Tibial nerve (tissue), 4 donors: Measurements from ENCODE around the gene SCCPDH. TPM values are rescaled to one million over a fixed set of nuclear protein-coding genes. Genes with fewer than 3 reads are reported as not detected.

Experiments used
- DNase-seq, 2 donors: peaks; one replicate each; pipeline ENCODE4 v3.0.0-alpha.2; 2019; ENCODE audit warnings: low spot score in 2 of 2
- H3K27ac ChIP-seq, 4 donors: fragments of 200-600 bp; sonication (generic) in 3 of 4; one replicate each; pipeline ENCODE4 v1.5.1; 2017 to 2019; ENCODE audit warnings: mild to moderate bottlenecking in 1 of 4
- H3K27me3 ChIP-seq, 2 donors: fragments of 200-600 bp; sonication (generic) in 1 of 2; one replicate each; pipeline versions ENCODE4 v1.5.1 to v1.6.0; 2017 to 2019
- H3K36me3 ChIP-seq, 3 donors: fragments of 200-600 bp; sonication (generic); one replicate each; pipeline ENCODE4 v1.5.1; 2018 to 2019
- H3K4me1 ChIP-seq, 4 donors: fragments of 200-600 bp; sonication (generic) in 3 of 4; one replicate each; pipeline ENCODE4 v1.5.1; 2017 to 2019
- H3K4me3 ChIP-seq, 4 donors: fragments of 200-600 bp; sonication (generic) in 3 of 4; one replicate each; pipeline ENCODE4 v1.5.1; 2017 to 2019; ENCODE audit warnings: mild to moderate bottlenecking in 1 of 4, moderate library complexity in 1 of 4
- H3K9me3 ChIP-seq, 4 donors: fragments of 200-600 bp; sonication (generic) in 3 of 4; one replicate each; pipeline ENCODE4 v1.5.1; 2017 to 2019
- CTCF ChIP-seq, 5 experiments: fragments of 200-600 bp in 3 of 5; fragments of 450-650 bp in 2 of 5; sonication (generic) in 3 of 5; IDR thresholded peaks; one replicate each; pipeline ENCODE4 v1.5.1; 2016 to 2019; ENCODE audit warnings: antibody characterized with exemption in 5 of 5, mild to moderate bottlenecking in 3 of 5, moderate library complexity in 2 of 5
- EP300 ChIP-seq, 2 donors: sonication (generic); formaldehyde crosslinking; IDR thresholded peaks; one replicate each; pipeline ENCODE4 v1.6.1; 2017; ENCODE audit warnings: antibody characterized with exemption in 2 of 2, mild to moderate bottlenecking in 1 of 2
- POLR2A ChIP-seq, 2 donors: fragments of 450-650 bp; IDR thresholded peaks; one replicate each; pipeline ENCODE4 v1.6.1; 2017; ENCODE audit warnings: antibody characterized with exemption in 2 of 2, mild to moderate bottlenecking in 2 of 2, moderate library complexity in 2 of 2
- WGBS, 2 donors: methylation state at CpG; one replicate each; pipeline ENCODE4 v1.1.5; 2018; 5-methylcytosine and 5-hydroxymethylcytosine counted together
- total RNA-seq, 4 donors: library from RNA; depleted of rRNA; stranded (reverse); fragments of >200 nt; gene quantifications; one replicate each; pipeline ENCODE4 v1.1.0, GENCODE V29; 2016

The SCCPDH gene
- total RNA-seq, 4 donors from 2014 or later: 61.2 to 109 (median 74.6) TPM

- WGBS, 2 donors: 74 to 86% methylated on average over 8 of the region's 8 CpGs
- H3K27ac ChIP-seq: no peak overlapping the region
- TF ChIP-seq EP300 (IDR thresholded peaks at IDR 0.05) (no peak), POLR2A (IDR thresholded peaks at IDR 0.05) (no peak), CTCF (IDR thresholded peaks at IDR 0.05) (no peak)
- peaks cover 0 to 20% of the 10 kb centered on the region in 2 donors for H3K27me3 ChIP-seq
- DNase-seq: no peak
- no peaks in the 10 kb centered on the region for H3K9me3 ChIP-seq
- no peaks in the 10 kb centered on the region for H3K36me3 ChIP-seq
- no peak overlapping the region for H3K4me3 ChIP-seq
- H3K4me1 ChIP-seq: peaks cover 0 to 8% (median 0%) of the 10 kb centered on the region in 4 donors
Observed at GRCh38 chr1:246797157-246797556, 72.9 kb downstream of the SCCPDH start.

DNA sequence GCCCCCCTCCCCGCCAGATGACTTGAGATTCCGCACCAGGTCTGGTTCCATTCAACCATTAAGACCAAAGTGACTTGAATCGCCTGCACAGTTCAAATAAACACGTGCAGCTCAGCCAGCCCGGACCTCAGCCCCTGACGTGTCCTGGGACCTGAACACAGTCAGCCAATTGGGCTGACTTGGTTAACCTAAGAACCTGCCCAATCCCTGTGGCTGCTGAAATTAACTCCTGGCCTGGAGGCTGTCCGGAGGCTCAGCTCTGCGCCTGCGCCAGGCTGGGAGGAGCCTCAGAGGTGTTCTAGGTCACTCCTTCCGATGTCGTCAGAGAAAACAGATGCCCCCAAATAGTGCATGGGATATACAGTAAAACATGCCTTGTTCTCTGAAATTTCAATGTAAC lies 73.4 kb downstream of the SCCPDH start:
- TF ChIP-seq CTCF (IDR thresholded peaks at IDR 0.05) (no peak), POLR2A (IDR thresholded peaks at IDR 0.05) (no peak), EP300 (IDR thresholded peaks at IDR 0.05) (no peak)
- WGBS, 2 donors: 85 to 88% methylated on average over 11 of the region's 11 CpGs

GRCh38 chr1:246798107-246798506 lies 73.9 kb downstream of the SCCPDH start:
- peaks cover 0 to 8% (median 0%) of the 10 kb centered on the region in 4 donors for H3K4me1 ChIP-seq
- TF ChIP-seq EP300 (IDR thresholded peaks at IDR 0.05): no peak
- TF ChIP-seq POLR2A (IDR thresholded peaks at IDR 0.05): no peak
- no peak for TF ChIP-seq CTCF (IDR thresholded peaks at IDR 0.05)
- peaks cover 0 to 20% of the 10 kb centered on the region in 2 donors for H3K27me3 ChIP-seq
- 69 to 74% methylated on average over 4 of the region's 4 CpGs for WGBS, 2 donors
- H3K36me3 ChIP-seq: no peaks in the 10 kb centered on the region
- peaks cover 0 to 6% (median 0%) of the 10 kb centered on the region in 4 donors for H3K9me3 ChIP-seq
- no peak for DNase-seq
- no peak overlapping the region for H3K27ac ChIP-seq
- no peak overlapping the region for H3K4me3 ChIP-seq

More for the DNA sequence above, 73.4 kb downstream of the SCCPDH start:
- DNase-seq: no peak
- Histone ChIP-seq H3K4me1 (peaks cover 0 to 8% (median 0%) of the 10 kb centered on the region in 4 donors), H3K4me3 (no peak overlapping the region), H3K36me3 (no peaks in the 10 kb centered on the region), H3K27ac (no peak overlapping the region), H3K27me3 (peaks cover 0 to 20% of the 10 kb centered on the region in 2 donors), H3K9me3 (peaks cover 0 to under 1% (median 0%) of the 10 kb centered on the region in 4 donors)

GRCh38 chr1:246798606-246799496 lies 74.6 kb downstream of the SCCPDH start:
- peaks cover 0 to 8% (median 0%) of the 10 kb centered on the region in 4 donors for H3K4me1 ChIP-seq
- DNase-seq: no peak
- peaks cover 0 to 20% of the 10 kb centered on the region in 2 donors for H3K27me3 ChIP-seq
- WGBS, 2 donors: 61 to 66% methylated on average over 20 to 22 of the region's 22 CpGs
- H3K4me3 ChIP-seq: no peak overlapping the region
- no peak overlapping the region for H3K27ac ChIP-seq
- H3K9me3 ChIP-seq: peaks cover 0 to 11% (median 0%) of the 10 kb centered on the region in 4 donors
- no peaks in the 10 kb centered on the region for H3K36me3 ChIP-seq
- TF ChIP-seq CTCF (IDR thresholded peaks at IDR 0.05): no peak

DNA sequence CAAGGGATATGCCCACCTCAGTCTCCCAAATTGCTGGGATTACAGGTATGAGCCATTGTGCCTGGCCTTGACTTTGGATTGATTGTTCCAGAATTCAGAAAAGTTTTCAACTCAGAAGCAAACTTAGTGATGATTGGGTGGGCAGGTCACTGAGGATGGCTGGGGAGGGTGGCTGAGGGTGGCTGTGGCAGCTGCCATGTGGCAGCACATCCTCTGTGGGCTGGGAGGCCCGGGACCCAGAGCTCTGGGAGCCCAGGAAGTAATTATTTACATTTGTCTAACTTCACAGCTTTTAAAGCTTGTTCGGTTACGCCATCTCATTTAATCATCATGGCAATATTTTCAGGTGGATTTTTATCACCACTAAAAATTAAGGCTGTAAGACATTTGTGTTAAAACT lies 76.1 kb downstream of the SCCPDH start:
- Histone ChIP-seq H3K4me1 (no peaks in the 10 kb centered on the region), H3K27me3 (peaks cover 0 to 7% of the 10 kb centered on the region in 2 donors), H3K9me3 (peaks cover 0 to 11% (median 0%) of the 10 kb centered on the region in 4 donors), H3K36me3 (no peaks in the 10 kb centered on the region), H3K27ac (no peak overlapping the region), H3K4me3 (no peak overlapping the region)
- whole genome bisulfite sequencing, 2 donors: 71 to 83% methylated on average over 3 of the region's 3 CpGs
- DNase-seq: no peak
- TF ChIP-seq EP300 (IDR thresholded peaks at IDR 0.05) (no peak), POLR2A (IDR thresholded peaks at IDR 0.05) (no peak)
